GM18861 (cell line): ENCODE measurements around the gene GRM8.

Experiments used
- ATAC-seq: cut with Tn5 transposase; IDR thresholded peaks from one replicate; pipeline ENCODE4 v1.9.1; 2021; ENCODE audit not compliant: unreplicated experiment

The GRM8 gene

DNA sequence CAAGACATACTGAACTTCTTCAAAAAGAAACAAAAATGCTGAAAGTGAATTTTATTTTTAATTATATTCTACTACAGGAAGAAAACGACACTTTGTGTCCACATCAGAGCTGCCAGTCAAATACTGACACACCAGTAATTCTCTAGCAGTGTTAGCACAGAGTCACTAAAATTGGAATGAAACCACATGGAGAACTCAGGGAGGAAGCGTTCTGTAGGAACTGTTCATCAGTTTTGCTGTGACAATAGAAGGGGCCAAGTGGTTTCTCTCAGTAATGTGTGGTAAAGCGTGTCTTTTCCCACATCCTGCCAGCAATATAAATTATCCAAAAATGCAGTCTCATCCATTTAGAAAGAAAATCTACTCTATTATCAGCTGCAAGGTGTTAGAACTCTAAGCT, 683.3 kb downstream of the GRM8 start:
- peak; percentile 54 for ATAC-seq

- no peak for ATAC-seq
Measured at GRCh38 chr7:126557271-126557670, 695.5 kb downstream of the GRM8 start.

GRCh38 chr7:126541406-126541805, 711.3 kb downstream of the GRM8 start:
- ATAC-seq: no peak

DNA sequence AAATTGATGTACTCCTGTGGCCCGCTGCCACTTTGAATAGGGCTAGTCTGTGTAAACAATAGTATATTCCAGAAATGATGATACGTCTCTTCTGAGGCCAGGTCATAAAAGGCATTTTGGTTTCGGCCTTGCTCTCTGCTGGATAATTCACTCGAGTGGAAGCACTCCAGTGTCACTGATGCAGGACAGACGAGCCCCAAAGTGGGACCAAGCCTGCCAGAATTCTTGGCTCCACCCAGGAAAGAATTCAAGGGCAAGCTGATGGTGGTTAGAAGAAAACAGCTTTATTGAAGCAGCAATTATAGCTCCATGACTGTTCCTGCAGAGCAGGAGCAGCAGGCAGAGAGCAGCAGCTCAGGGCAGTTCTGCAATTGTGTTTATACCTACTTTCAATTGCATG, 717.6 kb downstream of the GRM8 start:
- ATAC-seq: no peak

DNA sequence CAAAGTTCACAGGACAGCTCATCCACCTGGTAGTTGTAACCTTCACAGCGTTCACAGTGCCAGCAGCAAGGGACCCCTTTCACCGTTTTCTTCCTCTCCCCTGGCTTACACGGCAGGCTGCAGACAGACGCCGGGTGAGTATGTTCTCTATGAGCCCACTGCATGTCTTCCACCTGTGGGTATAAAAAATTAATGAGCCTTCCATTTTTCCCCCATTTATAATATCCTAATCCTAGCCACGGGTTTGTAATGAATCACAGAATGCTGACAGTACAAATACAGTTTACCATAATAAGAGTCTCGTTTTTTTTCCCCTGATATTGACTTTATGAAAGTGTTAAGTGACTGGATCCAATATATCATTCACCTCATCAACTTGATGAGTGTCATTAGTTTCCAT, 719.0 kb downstream of the GRM8 start:
- no peak for ATAC-seq

- no peak for ATAC-seq
Measured at GRCh38 chr7:126529833-126530232, 722.9 kb downstream of the GRM8 start.

DNA sequence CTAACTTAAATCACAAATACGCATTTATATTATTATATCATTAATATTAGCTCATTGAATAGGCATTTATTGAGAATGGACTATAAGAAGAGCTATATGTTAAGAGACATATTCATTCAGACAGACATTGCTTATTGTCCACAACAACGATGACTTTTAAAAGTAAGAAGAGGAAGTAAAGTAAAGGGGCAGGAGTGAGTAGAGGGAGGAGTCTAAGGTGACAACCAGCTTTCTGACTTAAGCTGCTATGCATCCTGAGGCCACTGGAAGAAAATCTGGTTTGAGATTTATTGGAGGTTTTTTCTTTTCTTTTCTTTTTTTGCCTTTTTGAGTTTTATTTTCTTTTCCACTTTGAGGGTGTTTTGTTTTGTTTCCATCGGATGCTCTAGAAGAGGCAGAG, 723.5 kb downstream of the GRM8 start:
- ATAC-seq: no peak

DNA sequence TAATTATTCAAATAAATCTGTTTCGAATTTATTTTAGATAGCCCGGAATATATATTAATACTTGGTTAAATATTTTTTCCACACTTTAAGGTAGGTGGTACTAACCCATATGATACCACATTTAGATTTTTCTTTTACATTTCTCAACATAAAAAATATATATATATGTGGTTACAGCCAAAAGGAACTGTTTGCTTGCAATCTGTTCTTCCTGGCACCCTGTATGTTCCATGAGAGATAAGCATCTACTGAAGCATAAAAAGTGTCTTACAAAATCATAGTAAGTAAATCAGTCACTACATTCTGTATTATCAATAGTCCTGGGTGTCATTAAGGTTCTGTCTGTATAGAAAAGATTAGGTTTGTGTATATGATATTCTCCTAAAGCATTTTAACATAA, 726.8 kb downstream of the GRM8 start:
- no peak for ATAC-seq

GRCh38 chr7:126524967-126525366, 727.8 kb downstream of the GRM8 start:
- no peak for ATAC-seq

GRCh38 chr7:126511046-126511445, 741.7 kb downstream of the GRM8 start:
- no peak for ATAC-seq

GRCh38 chr7:126501617-126502016, 751.1 kb downstream of the GRM8 start:
- peak; percentile 73 for ATAC-seq

GRCh38 chr7:126499481-126499880, 753.3 kb downstream of the GRM8 start:
- ATAC-seq: no peak

- no peak for ATAC-seq
Measured at GRCh38 chr7:126495733-126496132, 757.0 kb downstream of the GRM8 start.

DNA sequence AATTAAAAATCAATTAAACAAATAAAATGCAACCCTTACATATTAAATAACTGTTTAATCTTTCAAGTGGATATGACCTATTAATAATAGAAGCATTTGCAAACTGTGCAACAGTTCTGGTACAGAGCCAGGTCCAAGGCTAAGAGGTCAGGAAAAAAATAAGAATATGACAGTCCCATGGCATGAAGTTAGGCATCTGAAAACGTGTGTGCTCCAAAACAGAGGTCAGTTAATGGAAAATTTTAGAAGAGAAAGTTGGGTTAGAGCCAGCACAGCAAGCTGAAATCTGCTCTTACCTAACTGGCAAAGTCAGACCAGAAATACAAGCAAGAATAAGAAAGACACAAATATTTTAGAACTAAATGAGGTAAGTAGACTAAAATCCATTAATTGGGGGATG, 757.7 kb downstream of the GRM8 start:
- no peak for ATAC-seq

DNA sequence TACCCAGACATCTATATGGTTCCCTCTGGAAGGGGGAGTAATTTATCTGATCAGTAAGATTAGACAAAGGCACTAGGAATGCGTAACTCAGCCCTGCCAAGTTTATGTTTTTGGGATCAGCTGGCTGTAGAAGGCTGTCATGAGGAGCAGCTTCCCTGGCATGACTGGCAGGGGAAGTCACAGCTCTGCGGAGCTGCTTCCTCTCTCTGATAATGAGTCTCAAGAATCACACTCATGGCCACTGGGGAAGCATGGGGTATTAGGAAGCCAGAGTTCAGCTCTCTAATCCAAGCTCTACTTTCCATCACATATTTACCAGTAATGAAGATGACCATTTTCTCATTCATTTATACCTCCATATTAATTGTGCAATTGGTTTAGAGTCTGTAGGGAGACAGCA, 758.9 kb downstream of the GRM8 start:
- no peak for ATAC-seq

- ATAC-seq: no peak
Measured at GRCh38 chr7:126489874-126490273, 762.9 kb downstream of the GRM8 start.

- ATAC-seq: no peak
Measured at GRCh38 chr7:126487728-126488442, 764.9 kb downstream of the GRM8 start.

GRCh38 chr7:126486806-126487205, 765.9 kb downstream of the GRM8 start:
- no peak for ATAC-seq

DNA sequence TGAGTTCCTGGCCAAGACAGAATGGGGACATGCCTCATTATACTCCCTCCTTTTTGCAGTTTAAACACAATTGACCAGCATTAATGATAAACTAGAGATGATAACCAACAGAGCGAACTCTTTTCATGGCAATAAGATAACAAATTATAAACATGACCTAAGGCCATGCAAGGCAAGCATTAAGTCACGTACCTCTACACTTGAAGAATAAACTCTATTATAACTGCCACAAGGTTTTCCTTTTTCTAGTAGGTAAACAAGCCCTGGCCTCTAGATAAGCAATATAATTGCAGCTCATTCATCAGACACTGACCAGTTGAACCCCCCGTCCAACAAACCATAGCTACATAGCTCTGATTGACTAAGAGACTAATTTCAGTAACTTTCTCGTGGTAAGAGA, 767.0 kb downstream of the GRM8 start:
- no peak for ATAC-seq

- ATAC-seq: no peak
Measured at GRCh38 chr7:126483972-126484371, 768.8 kb downstream of the GRM8 start.

- no peak for ATAC-seq
Measured at GRCh38 chr7:126472825-126473224, 779.9 kb downstream of the GRM8 start.

DNA sequence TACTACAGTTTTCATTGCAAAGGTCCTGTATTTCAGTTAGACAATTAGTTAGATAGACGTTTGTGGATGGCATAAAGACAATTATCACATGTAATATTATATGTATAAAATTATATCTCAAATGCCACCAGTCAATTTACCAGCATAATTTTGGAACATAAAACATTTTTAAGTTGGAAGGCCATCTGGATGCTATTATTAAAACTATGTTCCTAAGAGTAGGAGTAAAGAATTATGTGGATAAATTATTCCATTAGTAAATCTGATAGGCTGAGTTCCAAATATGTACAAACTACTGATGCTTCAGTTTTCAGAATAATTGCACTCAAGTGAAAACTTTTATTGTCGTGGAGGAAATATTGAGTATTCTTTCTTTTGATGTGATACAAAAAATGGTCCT, 790.3 kb downstream of the GRM8 start:
- no peak for ATAC-seq

DNA sequence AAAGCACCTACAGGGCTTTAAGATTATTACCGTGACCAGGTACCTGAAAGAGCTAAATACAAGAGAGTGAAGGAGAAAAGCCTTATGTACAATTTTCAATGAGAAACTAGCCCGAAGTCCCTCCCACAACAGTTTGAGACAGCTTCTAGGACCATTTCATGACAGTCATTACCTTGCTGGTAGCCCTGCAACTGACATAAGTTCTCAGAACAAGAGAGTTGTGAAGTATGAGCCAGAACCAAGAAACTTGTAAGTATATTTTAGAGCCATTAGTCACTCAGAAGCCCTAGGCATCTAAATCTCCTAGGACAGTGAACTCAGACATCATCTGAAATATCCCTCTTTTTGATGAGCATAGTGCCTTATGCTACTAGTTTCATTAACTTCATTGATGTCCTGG, 792.1 kb downstream of the GRM8 start:
- no peak for ATAC-seq
